ENCODE results near the gene SDHB. TPM values are rescaled to one million over a fixed set of nuclear protein-coding genes. Genes with fewer than 3 reads are reported as not detected.

The SDHB gene
- total and polyA plus RNA-seq, 2 of the 8 experiments (the other 6 are each of a cell fraction or from before 2014, with no cell fraction given): 84.0 to 98.7 TPM

- no peak for TF ChIP-seq CREB1 (IDR thresholded peaks at IDR 0.05)
- TF ChIP-seq EGR1 (IDR thresholded peaks at IDR 0.05; ENCODE audit: borderline replicate concordance, low read depth, low read length): no peak
- no peak for TF ChIP-seq BCL11A (IDR thresholded peaks at IDR 0.05; ENCODE audit: low read depth in 2 of 2, low read length in 2 of 2)
- TF ChIP-seq, protein P1, sequence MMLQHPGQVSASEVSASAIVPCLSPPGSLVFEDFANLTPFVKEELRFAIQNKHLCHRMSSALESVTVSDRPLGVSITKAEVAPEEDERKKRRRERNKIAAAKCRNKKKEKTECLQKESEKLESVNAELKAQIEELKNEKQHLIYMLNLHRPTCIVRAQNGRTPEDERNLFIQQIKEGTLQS (IDR thresholded peaks at IDR 0.05; ENCODE audit: insufficient read depth, low read depth, low read length): no peak
- no peak for TF ChIP-seq CHD2 (IDR thresholded peaks at IDR 0.05; ENCODE audit: low read length)
- TF ChIP-seq POU5F1 (IDR thresholded peaks at IDR 0.05; ENCODE audit: low read depth, low read length): no peak
- no peak for TF ChIP-seq CHD1 (IDR thresholded peaks at IDR 0.05; ENCODE audit: low read depth, low read length)
- no peak for TF ChIP-seq CTBP2 (IDR thresholded peaks at IDR 0.05; ENCODE audit: borderline replicate concordance, insufficient read depth, insufficient read length, low read length)
- TF ChIP-seq SAP30 (IDR thresholded peaks at IDR 0.05; ENCODE audit: insufficient read depth, insufficient replicate concordance, low read length): no peak
- no peak for TF ChIP-seq HDAC2 (IDR thresholded peaks at IDR 0.05; ENCODE audit: borderline replicate concordance in 1 of 2, low read depth in 2 of 2, low read length in 2 of 2)
- no peak for TF ChIP-seq RXRA (IDR thresholded peaks at IDR 0.05; ENCODE audit: insufficient read depth, low read depth, low read length)
- Histone ChIP-seq H3K27me3 (replicated peaks in 1 of 4; ENCODE audit: control insufficient read depth in 3 of 4, extremely low read depth in 1 of 4, insufficient read depth in 3 of 4, low read length in 3 of 4) (no peaks in the 10 kb centered on the region), H3K79me2 (ENCODE audit: control insufficient read depth in 1 of 2, insufficient read depth in 2 of 2, low read length in 2 of 2) (peaks cover 0 to 2% of the 10 kb centered on the region in 2 experiments; a peak in 1 of 4 replicates), H3K23me2 (ENCODE audit: low read depth, low read length) (no peaks in the 10 kb centered on the region), H2BK120ac (replicated peaks; ENCODE audit: low read depth, low read length) (no peak overlapping the region), H4K20me1 (replicated peaks in 1 of 2; ENCODE audit: control insufficient read depth in 1 of 2, insufficient read depth in 2 of 2, low read length in 2 of 2) (peaks cover 0 to 2% of the 10 kb centered on the region in 2 experiments), H3K4me1 (replicated peaks in 1 of 4; ENCODE audit: control insufficient read depth in 3 of 4, insufficient read depth in 4 of 4, low read length in 3 of 4) (no peaks in the 10 kb centered on the region), H3K18ac (ENCODE audit: extremely low read depth, low read length) (no peak overlapping the region), H3K4me2 (ENCODE audit: insufficient read depth in 1 of 2, low read depth in 2 of 2, low read length in 2 of 2) (no peak overlapping the region), H2AFZ (ENCODE audit: low read length) (no peak overlapping the region), H2BK20ac (ENCODE audit: low read length) (no peak overlapping the region), H3K9ac (replicated peaks in 1 of 4; ENCODE audit: extremely low read depth in 1 of 4, low read depth in 3 of 4, low read length in 3 of 4) (no peak overlapping the region), H3K79me1 (ENCODE audit: low read depth, low read length) (no peaks in the 10 kb centered on the region), H2AK5ac (ENCODE audit: low read depth, low read length) (no peak overlapping the region), H3K9me3 (ENCODE audit: insufficient read depth in 2 of 2, low read depth in 1 of 2, low read length in 1 of 2) (no peaks in the 10 kb centered on the region), H3K56ac (replicated peaks; ENCODE audit: insufficient read length, low read depth, low read length) (no peak overlapping the region), H4K91ac (replicated peaks; ENCODE audit: insufficient read length, low read length) (no peak overlapping the region), H4K5ac (ENCODE audit: insufficient read length, low read depth, low read length) (no peak overlapping the region), H3K4me3 (ENCODE audit: extremely low read depth in 1 of 4, insufficient read depth in 2 of 4, low read depth in 3 of 4, low read length in 4 of 4) (no peak overlapping the region), H3K4ac (replicated peaks; ENCODE audit: insufficient read length, low read depth, low read length) (no peak overlapping the region), H2BK15ac (ENCODE audit: low read length) (no peak overlapping the region), H4K8ac (ENCODE audit: extremely low read depth, insufficient read depth, low read length) (no peak overlapping the region), H2BK5ac (ENCODE audit: low read depth, low read length) (no peak overlapping the region), H2BK12ac (ENCODE audit: low read depth, low read length) (no peak overlapping the region), H3K14ac (ENCODE audit: insufficient read length) (no peak overlapping the region), H3K23ac (ENCODE audit: insufficient read length) (no peak overlapping the region), H3K27ac (ENCODE audit: low read depth, low read length) (no peak overlapping the region), H3K36me3 (ENCODE audit: control insufficient read depth in 2 of 4, insufficient read depth in 4 of 4, low read length in 3 of 4) (peaks cover 10 to 47% (median 15%) of the 10 kb centered on the region in 4 experiments)
- no peak for FAIRE-seq
- no peak for DNase-seq (ENCODE audit: low read depth in 1 of 2, low spot score in 2 of 2)
- ChIA-PET POLR2A (ENCODE audit: partially characterized antibody) (interaction anchor here (1.3 kb wide), 1 partner anchor 54 kb away, joined by 3 read pairs; no protein-coding TSS in a partner anchor), CTCF (ENCODE audit: partially characterized antibody) (interaction anchor here (1.3 to 1.9 kb wide), 2 partner anchors 53 to 73 kb away, joined by 5 to 6 read pairs; no protein-coding TSS in a partner anchor)
- 86% methylated on average over 1 of the region's 1 CpG; no CpG with 5 or more reads in 1 of the 2 experiments for WGBS, 2 experiments (ENCODE audit: extremely low coverage in 1 of 2, insufficient coverage in 1 of 2, insufficient read length in 1 of 2, insufficient replicate concordance in 2 of 2, low coverage in 1 of 2, low lambda C conversion rate in 2 of 2, missing lambda C conversion rate in 1 of 2)
These were observed 13.7 kb downstream of the SDHB start for GRCh38 chr1:17040135-17040534.
